GM23338 (cell line): ENCODE results near the gene UHRF1. TPM values are rescaled to one million over a fixed set of nuclear protein-coding genes. Genes with fewer than 3 reads are reported as not detected.

Experiments used
- ATAC-seq: fragments of 200-7000 bp; cut with Tn5 transposase; 3 replicates; pipeline ENCODE4 v1.9.1; 2020
- DNase-seq: peaks from one replicate; pipeline ENCODE4 v3.0.0-alpha.2; 2015; ENCODE audit warnings: low spot score
- H2AFZ ChIP-seq: fragments of 200-600 bp; sonication (generic); 2 replicates; pipeline ENCODE4 v1.8.0; 2016; ENCODE audit warnings: antibody characterized with exemption, mild to moderate bottlenecking, moderate library complexity
- H3F3A ChIP-seq: fragments of 200-600 bp; sonication (generic); replicated peaks from 2 replicates; pipeline ENCODE4 v1.8.0; 2017; ENCODE audit warnings: antibody characterized with exemption, mixed run types, low read depth
- H3K27ac ChIP-seq: fragments of 200-600 bp; sonication (generic); 2 replicates; pipeline ENCODE4 v1.6.1; 2016; ENCODE audit warnings: low read depth
- H3K27me3 ChIP-seq: fragments of 200-600 bp; sonication (generic); 2 replicates; pipeline ENCODE4 v1.8.0; 2016; ENCODE audit warnings: mild to moderate bottlenecking, mixed run types, moderate library complexity; ENCODE audit not compliant: insufficient read depth
- H3K36me3 ChIP-seq: fragments of 200-600 bp; sonication (generic); 2 replicates; pipeline ENCODE4 v1.8.0; 2016; ENCODE audit warnings: mild to moderate bottlenecking; ENCODE audit not compliant: insufficient read depth
- H3K4me1 ChIP-seq: fragments of 200-600 bp; sonication (generic); 2 replicates; pipeline ENCODE4 v1.8.0; 2016; ENCODE audit warnings: mild to moderate bottlenecking, moderate library complexity; ENCODE audit not compliant: insufficient read depth
- H3K4me2 ChIP-seq: fragments of 200-600 bp; sonication (generic); 2 replicates; pipeline ENCODE4 v1.7.1; 2017; ENCODE audit warnings: mixed run types
- H3K4me3 ChIP-seq: fragments of 200-600 bp; sonication (generic); 2 replicates; pipeline ENCODE4 v1.6.1; 2016; ENCODE audit warnings: mixed run types
- H3K79me2 ChIP-seq: fragments of 200-600 bp; sonication (generic); replicated peaks from 2 replicates; pipeline ENCODE4 v1.8.0; 2017; ENCODE audit warnings: mild to moderate bottlenecking; ENCODE audit not compliant: insufficient read depth
- H3K9me2 ChIP-seq: fragments of 200-600 bp; sonication (generic); 2 replicates; pipeline ENCODE4 v1.8.0; 2017; ENCODE audit not compliant: insufficient read depth
- H4K20me1 ChIP-seq: fragments of 200-600 bp; sonication (generic); replicated peaks from 2 replicates; pipeline ENCODE4 v1.8.0; 2017; ENCODE audit warnings: mild to moderate bottlenecking; ENCODE audit not compliant: insufficient read depth
- H3K27ac Mint-ChIP-seq: 2 replicates; pipeline ENCODE4 v1.8.0; 2020; ENCODE audit warnings: inconsistent platforms, mild to moderate bottlenecking, moderate library complexity, mixed read lengths
- H3K27me3 Mint-ChIP-seq: 3 replicates; pipeline ENCODE4 v1.8.0; 2022; ENCODE audit warnings: low read depth, mild to moderate bottlenecking, moderate library complexity, mixed read lengths, inconsistent platforms; ENCODE audit not compliant: insufficient read depth, poor library complexity
- H3K36me3 Mint-ChIP-seq: 3 replicates; pipeline ENCODE4 v1.8.0; 2021; ENCODE audit warnings: low read depth, mild to moderate bottlenecking, inconsistent platforms, moderate library complexity, mixed read lengths
- H3K4me1 Mint-ChIP-seq: 3 replicates; pipeline ENCODE4 v1.8.0; 2020; ENCODE audit warnings: mild to moderate bottlenecking, inconsistent platforms, mixed read lengths
- H3K4me3 Mint-ChIP-seq: 3 replicates; pipeline ENCODE4 v1.8.0; 2021; ENCODE audit warnings: moderate library complexity, mild to moderate bottlenecking, inconsistent platforms, mixed read lengths
- H3K9me3 Mint-ChIP-seq: 3 replicates; pipeline ENCODE4 v1.8.0; 2020; ENCODE audit warnings: moderate library complexity, mild to moderate bottlenecking, inconsistent platforms, mixed read lengths
- CREB1 ChIP-seq: fragments of 250-450 bp; sonication (Bioruptor Pico); IDR thresholded peaks from 2 replicates; pipeline ENCODE4 v1.5.0; 2020; ENCODE audit warnings: low read depth, mild to moderate bottlenecking, moderate library complexity
- EZH2 ChIP-seq: fragments of 200-600 bp; sonication (generic); IDR thresholded peaks from one replicate; pipeline ENCODE4 v1.8.0; 2017; ENCODE audit warnings: antibody characterized with exemption, mild to moderate bottlenecking, low read depth; ENCODE audit not compliant: unreplicated experiment
- EZH2phosphoT487 ChIP-seq: fragments of 200-600 bp; sonication (generic); IDR thresholded peaks from one replicate; pipeline ENCODE4 v1.8.1; 2018; ENCODE audit warnings: antibody characterized with exemption; ENCODE audit not compliant: unreplicated experiment
- JUNB ChIP-seq: IDR thresholded peaks from one replicate; pipeline ENCODE4 v1.6.1; 2016; ENCODE audit warnings: antibody characterized with exemption; ENCODE audit not compliant: unreplicated experiment
- NANOG ChIP-seq: IDR thresholded peaks from 2 replicates; pipeline ENCODE4 v1.6.1; 2016; ENCODE audit warnings: antibody characterized with exemption, borderline replicate concordance
- STAT1 ChIP-seq: IDR thresholded peaks from one replicate; pipeline ENCODE4 v1.6.1; 2016; ENCODE audit warnings: antibody characterized with exemption; ENCODE audit not compliant: unreplicated experiment
- ZNF114 ChIP-seq: fragments of 250-450 bp; sonication (Bioruptor Pico); IDR thresholded peaks from 2 replicates; pipeline ENCODE4 v1.5.0; 2020; ENCODE audit warnings: mild to moderate bottlenecking, moderate library complexity
- ZNF331 ChIP-seq: fragments of 250-450 bp; sonication (Bioruptor Pico); IDR thresholded peaks from 2 replicates; pipeline ENCODE4 v1.5.0; 2020; ENCODE audit warnings: low read depth, mild to moderate bottlenecking, moderate library complexity
- polyA plus RNA-seq: library from polyadenylated mRNA; unstranded; fragments of >200 nt; fragmentation: Nextera tagmentation; extraction: Ambion mirVana; gene quantifications from 2 replicates; pipeline ENCODE4 v1.2.1, GENCODE V29; 2016
- total RNA-seq: library from RNA; depleted of rRNA; stranded (reverse); fragments of >200 nt; shearing (Covaris generic); gene quantifications from 2 replicates; pipeline ENCODE4 v1.2.3, GENCODE V29; 2014
- TF ChIP-seq, protein P1 (sequence below): IDR thresholded peaks from one replicate; pipeline ENCODE4 v1.6.1; 2018; ENCODE audit warnings: antibody characterized with exemption; ENCODE audit not compliant: unreplicated experiment
- TF ChIP-seq, protein P2 (sequence below): fragments of 250-450 bp; sonication (Bioruptor Pico); IDR thresholded peaks from 2 replicates; pipeline ENCODE4 v1.5.0; 2020; ENCODE audit warnings: mild to moderate bottlenecking, moderate library complexity
- TF ChIP-seq, protein P3 (sequence below): IDR thresholded peaks from 2 replicates; pipeline ENCODE4 v1.6.1; 2016; ENCODE audit warnings: antibody characterized with exemption

Gene UHRF1
- total and polyA plus RNA-seq, 2 experiments from 2014 or later = 20.3 to 45.7 TPM

GRCh38 chr19:4987692-4988370, 78.5 kb downstream of the UHRF1 start:
- no peaks in the 10 kb centered on the region for H3K9me3 Mint-ChIP-seq
- ATAC-seq (no peak; the same call in 2 of the 3 replicates), DNase-seq (no peak)
- TF ChIP-seq CREB1 (CRISPR knock-in tag) = no peak
- TF ChIP-seq, protein P1, sequence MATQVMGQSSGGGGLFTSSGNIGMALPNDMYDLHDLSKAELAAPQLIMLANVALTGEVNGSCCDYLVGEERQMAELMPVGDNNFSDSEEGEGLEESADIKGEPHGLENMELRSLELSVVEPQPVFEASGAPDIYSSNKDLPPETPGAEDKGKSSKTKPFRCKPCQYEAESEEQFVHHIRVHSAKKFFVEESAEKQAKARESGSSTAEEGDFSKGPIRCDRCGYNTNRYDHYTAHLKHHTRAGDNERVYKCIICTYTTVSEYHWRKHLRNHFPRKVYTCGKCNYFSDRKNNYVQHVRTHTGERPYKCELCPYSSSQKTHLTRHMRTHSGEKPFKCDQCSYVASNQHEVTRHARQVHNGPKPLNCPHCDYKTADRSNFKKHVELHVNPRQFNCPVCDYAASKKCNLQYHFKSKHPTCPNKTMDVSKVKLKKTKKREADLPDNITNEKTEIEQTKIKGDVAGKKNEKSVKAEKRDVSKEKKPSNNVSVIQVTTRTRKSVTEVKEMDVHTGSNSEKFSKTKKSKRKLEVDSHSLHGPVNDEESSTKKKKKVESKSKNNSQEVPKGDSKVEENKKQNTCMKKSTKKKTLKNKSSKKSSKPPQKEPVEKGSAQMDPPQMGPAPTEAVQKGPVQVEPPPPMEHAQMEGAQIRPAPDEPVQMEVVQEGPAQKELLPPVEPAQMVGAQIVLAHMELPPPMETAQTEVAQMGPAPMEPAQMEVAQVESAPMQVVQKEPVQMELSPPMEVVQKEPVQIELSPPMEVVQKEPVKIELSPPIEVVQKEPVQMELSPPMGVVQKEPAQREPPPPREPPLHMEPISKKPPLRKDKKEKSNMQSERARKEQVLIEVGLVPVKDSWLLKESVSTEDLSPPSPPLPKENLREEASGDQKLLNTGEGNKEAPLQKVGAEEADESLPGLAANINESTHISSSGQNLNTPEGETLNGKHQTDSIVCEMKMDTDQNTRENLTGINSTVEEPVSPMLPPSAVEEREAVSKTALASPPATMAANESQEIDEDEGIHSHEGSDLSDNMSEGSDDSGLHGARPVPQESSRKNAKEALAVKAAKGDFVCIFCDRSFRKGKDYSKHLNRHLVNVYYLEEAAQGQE = no peak
- no peak for TF ChIP-seq ZNF114 (CRISPR knock-in tag)
- TF ChIP-seq ZNF331 (CRISPR knock-in tag) = no peak
- no peak for TF ChIP-seq JUNB
- no peak for TF ChIP-seq STAT1
- TF ChIP-seq, protein P2, sequence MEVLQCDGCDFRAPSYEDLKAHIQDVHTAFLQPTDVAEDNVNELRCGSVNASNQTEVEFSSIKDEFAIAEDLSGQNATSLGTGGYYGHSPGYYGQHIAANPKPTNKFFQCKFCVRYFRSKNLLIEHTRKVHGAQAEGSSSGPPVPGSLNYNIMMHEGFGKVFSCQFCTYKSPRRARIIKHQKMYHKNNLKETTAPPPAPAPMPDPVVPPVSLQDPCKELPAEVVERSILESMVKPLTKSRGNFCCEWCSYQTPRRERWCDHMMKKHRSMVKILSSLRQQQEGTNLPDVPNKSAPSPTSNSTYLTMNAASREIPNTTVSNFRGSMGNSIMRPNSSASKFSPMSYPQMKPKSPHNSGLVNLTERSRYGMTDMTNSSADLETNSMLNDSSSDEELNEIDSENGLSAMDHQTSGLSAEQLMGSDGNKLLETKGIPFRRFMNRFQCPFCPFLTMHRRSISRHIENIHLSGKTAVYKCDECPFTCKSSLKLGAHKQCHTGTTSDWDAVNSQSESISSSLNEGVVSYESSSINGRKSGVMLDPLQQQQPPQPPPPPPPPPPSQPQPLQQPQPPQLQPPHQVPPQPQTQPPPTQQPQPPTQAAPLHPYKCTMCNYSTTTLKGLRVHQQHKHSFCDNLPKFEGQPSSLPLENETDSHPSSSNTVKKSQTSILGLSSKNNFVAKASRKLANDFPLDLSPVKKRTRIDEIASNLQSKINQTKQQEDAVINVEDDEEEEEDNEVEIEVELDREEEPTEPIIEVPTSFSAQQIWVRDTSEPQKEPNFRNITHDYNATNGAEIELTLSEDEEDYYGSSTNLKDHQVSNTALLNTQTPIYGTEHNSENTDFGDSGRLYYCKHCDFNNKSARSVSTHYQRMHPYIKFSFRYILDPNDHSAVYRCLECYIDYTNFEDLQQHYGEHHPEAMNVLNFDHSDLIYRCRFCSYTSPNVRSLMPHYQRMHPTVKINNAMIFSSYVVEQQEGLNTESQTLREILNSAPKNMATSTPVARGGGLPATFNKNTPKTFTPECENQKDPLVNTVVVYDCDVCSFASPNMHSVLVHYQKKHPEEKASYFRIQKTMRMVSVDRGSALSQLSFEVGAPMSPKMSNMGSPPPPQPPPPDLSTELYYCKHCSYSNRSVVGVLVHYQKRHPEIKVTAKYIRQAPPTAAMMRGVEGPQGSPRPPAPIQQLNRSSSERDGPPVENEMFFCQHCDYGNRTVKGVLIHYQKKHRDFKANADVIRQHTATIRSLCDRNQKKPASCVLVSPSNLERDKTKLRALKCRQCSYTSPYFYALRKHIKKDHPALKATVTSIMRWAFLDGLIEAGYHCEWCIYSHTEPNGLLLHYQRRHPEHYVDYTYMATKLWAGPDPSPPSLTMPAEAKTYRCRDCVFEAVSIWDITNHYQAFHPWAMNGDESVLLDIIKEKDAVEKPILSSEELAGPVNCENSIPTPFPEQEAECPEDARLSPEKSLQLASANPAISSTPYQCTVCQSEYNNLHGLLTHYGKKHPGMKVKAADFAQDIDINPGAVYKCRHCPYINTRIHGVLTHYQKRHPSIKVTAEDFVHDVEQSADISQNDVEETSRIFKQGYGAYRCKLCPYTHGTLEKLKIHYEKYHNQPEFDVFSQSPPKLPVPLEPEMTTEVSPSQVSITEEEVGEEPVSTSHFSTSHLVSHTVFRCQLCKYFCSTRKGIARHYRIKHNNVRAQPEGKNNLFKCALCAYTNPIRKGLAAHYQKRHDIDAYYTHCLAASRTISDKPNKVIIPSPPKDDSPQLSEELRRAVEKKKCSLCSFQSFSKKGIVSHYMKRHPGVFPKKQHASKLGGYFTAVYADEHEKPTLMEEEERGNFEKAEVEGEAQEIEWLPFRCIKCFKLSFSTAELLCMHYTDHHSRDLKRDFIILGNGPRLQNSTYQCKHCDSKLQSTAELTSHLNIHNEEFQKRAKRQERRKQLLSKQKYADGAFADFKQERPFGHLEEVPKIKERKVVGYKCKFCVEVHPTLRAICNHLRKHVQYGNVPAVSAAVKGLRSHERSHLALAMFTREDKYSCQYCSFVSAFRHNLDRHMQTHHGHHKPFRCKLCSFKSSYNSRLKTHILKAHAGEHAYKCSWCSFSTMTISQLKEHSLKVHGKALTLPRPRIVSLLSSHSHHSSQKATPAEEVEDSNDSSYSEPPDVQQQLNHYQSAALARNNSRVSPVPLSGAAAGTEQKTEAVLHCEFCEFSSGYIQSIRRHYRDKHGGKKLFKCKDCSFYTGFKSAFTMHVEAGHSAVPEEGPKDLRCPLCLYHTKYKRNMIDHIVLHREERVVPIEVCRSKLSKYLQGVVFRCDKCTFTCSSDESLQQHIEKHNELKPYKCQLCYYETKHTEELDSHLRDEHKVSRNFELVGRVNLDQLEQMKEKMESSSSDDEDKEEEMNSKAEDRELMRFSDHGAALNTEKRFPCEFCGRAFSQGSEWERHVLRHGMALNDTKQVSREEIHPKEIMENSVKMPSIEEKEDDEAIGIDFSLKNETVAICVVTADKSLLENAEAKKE = no peak
- TF ChIP-seq, protein P3, sequence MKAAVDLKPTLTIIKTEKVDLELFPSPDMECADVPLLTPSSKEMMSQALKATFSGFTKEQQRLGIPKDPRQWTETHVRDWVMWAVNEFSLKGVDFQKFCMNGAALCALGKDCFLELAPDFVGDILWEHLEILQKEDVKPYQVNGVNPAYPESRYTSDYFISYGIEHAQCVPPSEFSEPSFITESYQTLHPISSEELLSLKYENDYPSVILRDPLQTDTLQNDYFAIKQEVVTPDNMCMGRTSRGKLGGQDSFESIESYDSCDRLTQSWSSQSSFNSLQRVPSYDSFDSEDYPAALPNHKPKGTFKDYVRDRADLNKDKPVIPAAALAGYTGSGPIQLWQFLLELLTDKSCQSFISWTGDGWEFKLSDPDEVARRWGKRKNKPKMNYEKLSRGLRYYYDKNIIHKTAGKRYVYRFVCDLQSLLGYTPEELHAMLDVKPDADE = no peak
- no peak for TF ChIP-seq NANOG
- TF ChIP-seq EZH2 = no peak
- no peak for TF ChIP-seq EZH2phosphoT487
- H3K27me3 ChIP-seq = no peaks in the 10 kb centered on the region
- H3K27ac Mint-ChIP-seq = no peak overlapping the region
- peaks cover 9% of the 10 kb centered on the region for H4K20me1 ChIP-seq
- peaks cover 94% of the 10 kb centered on the region for H3K79me2 ChIP-seq
- no peak overlapping the region for H3K4me3 ChIP-seq
- peak overlapping the region; percentile 39; the same call in 1 of the 2 replicates for H3K27ac ChIP-seq
- peaks cover 10% of the 10 kb centered on the region for H3K27me3 Mint-ChIP-seq
- no peaks in the 10 kb centered on the region for H3K36me3 ChIP-seq
- H2AFZ ChIP-seq = no peak overlapping the region
- H3F3A ChIP-seq = no peaks in the 10 kb centered on the region
- no peaks in the 10 kb centered on the region for H3K36me3 Mint-ChIP-seq
- H3K9me2 ChIP-seq = no peaks in the 10 kb centered on the region
- H3K4me3 Mint-ChIP-seq = no peak overlapping the region
- no peaks in the 10 kb centered on the region for H3K4me1 ChIP-seq
- H3K4me1 Mint-ChIP-seq = peaks cover 40% of the 10 kb centered on the region
- H3K4me2 ChIP-seq = no peak overlapping the region
